Stimulated activated CD8-positive, alpha-beta memory T cell treated with anti-CD3 and anti-CD28 coated beads, Interleukin-7, amount 100 ng/mL, for 1 hour (primary cell): ENCODE measurements around the gene AVPI1.

ENCODE experiments used
- DNase-seq, 2 donors: peaks; one replicate each; pipeline ENCODE4 v3.0.0-alpha.2; 2020; ENCODE audit warnings: low read depth in 2 of 2

Gene AVPI1, protein sequence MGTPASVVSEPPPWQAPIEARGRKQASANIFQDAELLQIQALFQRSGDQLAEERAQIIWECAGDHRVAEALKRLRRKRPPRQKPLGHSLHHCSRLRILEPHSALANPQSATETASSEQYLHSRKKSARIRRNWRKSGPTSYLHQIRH

GRCh38 chr10:97686962-97687784 is at the start of gene AVPI1:
AVPI1 (minus strand) TSS chr10:97687241; CDS start chr10:97679905, 7,336 bp downstream.
- DNase-seq: peak; percentile 89 to 90

GRCh38 chr10:97736403-97736901 is 49.4 kb upstream of the AVPI1 start:
- no peak for DNase-seq

DNA sequence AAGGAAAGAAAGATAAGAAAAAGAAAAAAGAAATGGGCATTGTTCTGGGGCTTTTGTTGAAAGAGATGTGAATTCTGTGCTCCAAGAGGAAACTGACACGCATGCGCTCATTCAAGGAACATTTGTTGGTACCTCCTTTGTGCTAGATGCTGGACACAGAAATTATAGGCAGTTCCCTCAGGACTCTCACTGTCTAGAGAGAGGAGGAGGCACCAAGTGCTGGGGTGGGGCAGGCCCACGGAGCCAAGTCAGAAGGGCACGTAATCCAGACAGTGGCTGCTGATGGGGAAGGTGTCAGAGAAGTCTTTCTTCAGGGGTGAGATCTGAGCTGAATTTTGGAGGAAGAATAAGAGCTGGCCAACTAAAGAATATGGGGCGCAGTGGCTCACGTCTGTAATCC is 47.0 kb upstream of the AVPI1 start:
- DNase-seq: no peak

DNA sequence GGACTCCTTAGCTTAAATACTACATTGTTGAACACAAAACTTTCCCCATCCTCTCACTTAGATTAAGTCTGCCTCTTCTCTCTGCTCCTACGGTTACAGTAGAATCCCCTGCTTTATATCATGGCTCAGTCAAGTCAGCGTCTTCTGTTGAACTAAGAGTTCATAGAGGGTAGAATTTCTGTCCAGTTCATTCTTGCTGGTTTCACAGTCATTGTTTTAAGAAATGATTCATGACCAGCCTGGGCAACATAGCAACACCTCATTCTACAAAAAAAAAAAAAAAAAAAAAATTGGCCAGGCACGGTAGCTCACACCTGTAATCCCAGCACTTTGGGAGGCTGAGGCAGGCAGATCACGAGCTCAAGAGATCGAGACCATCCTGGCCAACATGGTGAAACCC is 46.2 kb upstream of the AVPI1 start:
- DNase-seq: no peak

DNA sequence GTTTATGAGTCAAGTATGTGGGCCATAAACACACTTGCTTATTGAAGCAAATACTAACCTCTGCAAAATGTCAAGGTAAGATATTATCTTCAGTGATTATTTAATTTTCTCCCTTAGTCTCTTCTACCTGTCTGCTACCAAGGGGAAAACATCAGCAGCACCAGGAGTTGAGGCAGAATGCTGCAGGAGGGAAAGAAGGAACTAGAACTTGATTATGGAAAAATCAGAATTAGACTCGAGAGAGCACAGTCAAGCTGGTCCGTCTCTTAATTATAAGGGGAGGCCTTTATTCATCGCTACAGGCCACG is 45.0 kb upstream of the AVPI1 start:
- no peak for DNase-seq

GRCh38 chr10:97731346-97732051 is 44.5 kb upstream of the AVPI1 start:
- DNase-seq: no peak

- no peak for DNase-seq
Measured at GRCh38 chr10:97729014-97729413, 42.0 kb upstream of the AVPI1 start.

DNA sequence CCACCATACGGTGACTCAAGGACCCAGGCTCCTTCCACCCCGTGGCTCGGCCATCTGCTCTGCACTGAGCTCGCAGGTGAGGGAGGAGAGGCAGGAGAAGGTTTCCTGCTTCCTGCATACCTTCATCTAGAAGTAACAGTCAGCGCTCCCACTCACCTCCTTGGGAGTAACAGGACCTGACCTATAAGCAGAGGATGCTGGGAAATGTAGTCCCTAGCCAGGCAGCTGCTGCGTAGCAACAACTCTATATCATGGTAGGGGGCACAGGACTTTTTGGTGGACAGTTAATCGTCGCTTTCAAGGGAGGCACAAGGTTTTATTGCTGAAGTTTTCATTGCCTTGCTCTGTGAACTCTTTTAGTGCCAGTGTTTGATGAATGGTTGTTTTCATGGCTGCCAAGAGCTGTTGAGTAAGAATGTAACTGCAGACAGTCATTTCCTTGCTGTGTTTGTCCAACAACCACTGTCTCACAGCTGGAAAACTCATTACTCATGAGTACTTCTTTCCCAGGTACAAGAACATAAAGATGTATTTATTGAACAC is 39.7 kb upstream of the AVPI1 start:
- DNase-seq: no peak

DNA sequence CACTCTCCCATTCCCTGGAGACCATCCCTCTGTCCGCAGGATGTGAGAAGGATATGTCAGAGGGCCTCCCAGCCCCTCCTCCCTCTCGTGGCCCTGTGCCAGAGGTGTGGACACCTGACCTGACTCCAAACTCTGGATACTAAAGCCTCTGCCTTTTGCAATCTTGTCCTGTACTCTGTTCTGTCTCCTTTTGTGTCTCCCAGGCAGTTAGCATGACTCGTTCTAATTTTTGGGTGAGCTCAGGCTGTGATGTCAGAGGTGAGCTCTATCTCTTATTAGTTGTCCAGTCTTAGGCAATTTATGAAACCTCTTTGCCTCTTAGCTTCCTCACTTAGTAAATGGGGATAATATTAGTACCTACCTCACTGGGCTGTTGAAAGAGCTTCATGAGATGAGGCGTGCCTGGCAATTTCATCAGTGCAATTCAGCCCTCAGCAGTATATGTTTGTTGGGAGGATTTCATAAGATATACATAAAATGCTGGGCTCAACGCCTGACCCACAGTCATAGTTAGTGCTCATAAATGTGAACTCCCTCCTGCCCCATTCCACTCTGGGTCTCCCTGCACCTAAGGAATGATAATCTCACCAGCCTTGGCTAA is 37.4 kb upstream of the AVPI1 start:
- DNase-seq: no peak

DNA sequence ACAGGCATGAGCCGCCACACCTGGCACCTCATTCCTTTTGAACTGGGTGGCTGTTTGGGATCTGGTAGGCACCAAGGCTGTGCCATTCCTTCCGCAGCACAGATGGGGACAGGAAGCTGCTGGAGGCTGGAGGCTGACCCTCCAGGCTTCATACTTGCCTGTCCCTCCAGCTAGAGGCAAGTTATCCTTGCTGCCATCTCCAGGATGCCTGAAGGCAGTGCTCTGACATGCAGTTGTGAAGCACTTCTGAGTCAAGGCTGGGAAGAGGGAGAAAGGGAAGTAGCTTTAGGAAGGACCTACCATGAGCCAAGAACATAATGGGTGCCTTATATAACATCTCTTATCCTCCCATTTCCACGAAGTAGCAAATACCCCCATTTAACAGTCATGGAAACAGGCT is 36.0 kb upstream of the AVPI1 start:
- no peak for DNase-seq

- DNase-seq: no peak
Measured at GRCh38 chr10:97721871-97722780, 35.1 kb upstream of the AVPI1 start.

- no peak for DNase-seq
Measured at GRCh38 chr10:97719602-97720001, 32.6 kb upstream of the AVPI1 start.

- no peak for DNase-seq
Measured at GRCh38 chr10:97718659-97719142, 31.7 kb upstream of the AVPI1 start.

- no peak for DNase-seq
Measured at GRCh38 chr10:97718178-97718577, 31.1 kb upstream of the AVPI1 start.

GRCh38 chr10:97717627-97718026 is 30.6 kb upstream of the AVPI1 start:
- no peak for DNase-seq

DNA sequence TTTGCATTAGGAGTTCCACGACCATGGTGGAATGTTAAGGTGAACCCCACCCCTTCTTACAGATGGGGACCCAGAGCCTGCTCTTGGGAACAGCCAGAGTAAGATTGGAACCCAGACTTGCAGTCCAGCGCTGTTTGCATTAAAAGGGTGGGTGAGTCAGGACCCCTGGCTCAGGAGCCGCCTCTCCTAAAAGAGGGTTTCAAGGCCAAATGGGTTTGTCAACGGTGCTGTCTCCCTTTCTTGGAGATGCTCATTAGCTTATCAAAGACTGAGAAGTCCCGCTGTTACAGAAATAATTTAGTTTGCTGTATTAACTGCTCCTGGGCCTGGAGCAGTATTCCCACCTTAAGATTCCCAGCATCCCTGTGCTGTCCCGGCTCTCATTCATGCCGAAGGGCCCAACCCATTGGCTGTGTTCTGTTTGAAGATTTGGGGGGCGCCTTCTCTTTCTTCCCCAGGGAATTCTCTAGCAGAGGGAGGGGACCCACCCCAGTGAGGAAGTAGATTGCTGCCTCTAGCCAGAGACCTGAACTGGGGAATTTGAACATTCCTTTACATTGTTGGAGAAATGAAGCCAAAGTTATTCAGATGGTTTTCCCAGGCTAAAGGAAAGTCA is 28.3 kb upstream of the AVPI1 start:
- DNase-seq: no peak

DNA sequence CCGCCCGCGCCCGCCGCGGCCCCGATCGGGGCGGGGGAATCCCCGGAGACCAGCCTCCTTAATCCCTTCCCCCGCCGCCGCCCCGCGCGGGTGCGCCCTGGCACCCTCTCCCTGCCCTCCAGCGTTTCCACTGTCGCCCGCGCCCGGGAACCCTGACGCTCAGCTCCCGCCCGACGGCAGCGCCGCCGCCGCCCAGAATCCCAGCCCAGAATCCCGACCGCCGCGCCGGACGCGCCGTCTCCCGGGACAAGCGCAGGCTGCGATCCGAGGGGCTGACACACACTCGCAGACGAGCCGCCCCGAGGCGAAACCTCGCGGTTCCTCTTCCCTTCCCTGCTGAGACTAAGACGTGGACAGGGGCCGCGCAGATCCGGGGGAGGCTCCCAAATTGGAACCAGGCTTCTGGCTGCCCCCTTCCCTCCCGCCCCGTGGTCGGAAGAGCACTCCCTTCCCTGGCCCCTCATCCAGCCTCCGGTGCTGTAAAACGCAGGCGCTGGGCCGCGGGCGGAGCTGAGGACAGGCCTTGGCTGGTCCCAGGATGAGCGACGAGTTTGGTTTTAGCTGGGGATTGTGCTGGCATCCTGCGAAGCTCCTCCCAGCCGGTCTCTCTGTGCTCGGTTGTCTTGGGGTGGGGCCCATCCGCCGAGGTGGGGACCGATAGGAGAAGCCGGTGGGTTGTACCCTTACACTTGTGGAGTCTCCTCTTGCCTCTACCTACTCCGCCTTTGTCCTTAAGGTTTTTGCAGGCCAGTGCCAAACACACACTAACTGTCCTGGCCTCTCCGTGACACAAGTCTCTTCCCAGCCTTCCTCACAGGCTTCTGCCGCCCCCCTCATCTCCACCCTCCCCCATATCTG is 27.6 kb upstream of the AVPI1 start:
- no peak for DNase-seq

DNA sequence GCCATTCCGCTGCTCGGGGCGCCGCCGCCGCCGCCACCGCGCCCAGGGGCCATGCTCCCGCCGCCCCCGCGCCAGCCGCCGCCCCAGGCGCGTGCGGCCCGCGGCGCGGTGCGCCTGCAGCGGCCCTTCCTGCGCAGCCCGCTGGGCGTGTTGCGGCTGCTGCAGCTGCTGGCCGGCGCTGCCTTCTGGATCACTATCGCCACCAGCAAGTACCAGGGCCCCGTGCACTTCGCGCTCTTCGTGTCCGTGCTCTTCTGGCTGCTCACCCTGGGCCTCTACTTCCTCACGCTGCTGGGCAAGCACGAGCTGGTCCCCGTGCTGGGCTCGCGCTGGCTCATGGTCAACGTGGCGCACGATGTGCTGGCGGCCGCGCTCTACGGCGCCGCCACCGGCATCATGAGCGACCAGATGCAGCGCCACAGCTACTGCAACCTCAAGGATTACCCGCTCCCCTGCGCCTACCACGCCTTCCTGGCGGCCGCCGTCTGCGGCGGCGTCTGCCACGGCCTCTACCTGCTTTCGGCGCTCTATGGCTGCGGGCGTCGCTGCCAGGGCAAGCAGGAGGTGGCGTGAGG is 26.9 kb upstream of the AVPI1 start:
- no peak for DNase-seq

GRCh38 chr10:97713339-97713825 is 26.3 kb upstream of the AVPI1 start, which contains the start of gene MARVELD1:
MARVELD1 (plus strand) TSS chr10:97713730; CDS start chr10:97713877, 147 bp downstream.
- DNase-seq: no peak
